Mononuclear cell (primary cell): ENCODE data around the gene DHX34. TPM values are rescaled to one million over a fixed set of nuclear protein-coding genes. Genes with fewer than 3 reads are reported as not detected.
"Not testable (repeated sequence)": the region's sequence is repeated elsewhere in the genome, so short reads cannot be mapped to it uniquely, and the experiment has no call there.

ENCODE experiments used
- H3K27me3 ChIP-seq: 2 replicates; pipeline ENCODE4 v1.6.0; 2011; ENCODE audit warnings: low read length, control low read depth; ENCODE audit not compliant: insufficient read depth
- H3K4me1 ChIP-seq: 2 replicates; pipeline ENCODE4 v1.5.1; 2011; ENCODE audit warnings: mild to moderate bottlenecking, low read length, control low read depth; ENCODE audit not compliant: insufficient read depth
- H3K4me3 ChIP-seq: 2 replicates; pipeline ENCODE4 v1.5.1; 2011; ENCODE audit warnings: mild to moderate bottlenecking, low read length, moderate library complexity
- H3K9me3 ChIP-seq: 2 replicates; pipeline ENCODE4 v1.5.1; 2011; ENCODE audit warnings: low read depth, mild to moderate bottlenecking, control low read depth, low read length
- total RNA-seq: library from RNA; depleted of rRNA; stranded (reverse); fragments of >200 nt; gene quantifications from one replicate; pipeline ENCODE4 v1.2.3, GENCODE V29; 2012

Gene DHX34
- total RNA-seq, 1 donor: 12.9 TPM

DNA sequence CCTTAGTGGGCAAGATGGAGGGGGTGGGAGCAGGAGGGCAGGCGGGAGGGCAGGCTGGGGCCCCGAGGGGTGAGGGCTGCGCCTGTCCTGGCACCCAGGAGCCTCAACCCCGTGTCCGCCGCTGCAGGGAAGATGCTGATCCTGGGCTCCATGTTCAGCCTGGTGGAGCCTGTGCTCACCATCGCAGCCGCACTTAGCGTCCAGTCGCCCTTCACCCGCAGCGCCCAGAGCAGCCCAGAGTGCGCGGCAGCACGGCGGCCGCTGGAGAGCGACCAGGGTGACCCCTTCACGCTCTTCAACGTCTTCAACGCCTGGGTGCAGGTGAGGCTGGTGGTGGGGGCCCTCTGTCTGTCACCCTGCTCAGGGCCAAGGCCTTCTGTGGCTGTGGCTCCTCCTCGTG, 23.5 kb downstream of the DHX34 start:
- no peaks in the 10 kb centered on the region for H3K27me3 ChIP-seq

DNA sequence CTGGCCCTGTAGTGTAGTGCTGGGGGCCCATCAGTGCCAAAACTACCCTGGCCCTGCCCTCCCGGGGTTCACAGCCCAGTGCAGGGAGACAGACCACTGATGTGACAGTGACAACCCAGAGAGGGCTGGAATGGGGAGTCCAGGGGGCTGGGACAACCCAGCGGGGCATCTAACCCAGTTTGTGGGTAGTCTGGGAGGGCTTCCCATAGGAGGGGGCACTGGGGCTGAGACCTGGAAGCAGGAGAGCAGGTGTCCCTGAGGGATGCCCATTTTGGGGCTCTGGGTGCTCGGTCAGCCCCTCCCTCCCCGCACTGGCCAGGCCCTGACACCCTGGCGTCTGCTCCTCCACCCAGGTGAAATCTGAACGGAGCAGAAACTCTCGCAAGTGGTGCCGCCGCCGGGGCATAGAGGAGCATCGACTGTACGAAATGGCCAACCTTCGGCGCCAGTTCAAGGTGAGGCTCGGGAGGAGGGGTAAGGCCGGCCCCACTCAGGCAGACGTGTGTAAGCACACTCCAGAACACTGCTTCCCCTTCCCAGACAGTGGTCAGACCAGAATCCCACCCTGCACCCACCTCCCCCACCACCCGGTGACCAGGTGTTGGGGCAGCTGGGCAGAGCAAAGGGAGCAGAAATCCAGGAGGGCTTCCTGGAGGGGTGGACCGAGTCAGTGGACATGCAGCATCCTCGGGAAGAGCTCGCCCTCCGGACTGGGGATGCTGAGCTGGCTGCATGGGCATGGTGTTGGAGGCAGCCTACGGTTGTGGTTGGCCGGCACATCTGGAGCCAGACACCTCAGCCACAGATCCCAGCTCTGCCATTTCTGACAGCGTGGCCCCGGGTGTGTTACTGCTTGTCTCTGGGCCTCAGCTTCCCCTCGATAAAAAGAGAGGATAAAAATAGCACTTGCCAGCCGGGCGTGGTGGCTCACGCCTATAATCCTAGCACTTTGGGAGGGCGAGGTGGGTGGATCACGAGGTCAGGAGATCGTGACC, 24.4 kb downstream of the DHX34 start:
- Histone ChIP-seq H3K27me3 (no peaks in the 10 kb centered on the region), H3K9me3 (no peaks in the 10 kb centered on the region), H3K4me3 (no peak overlapping the region), H3K4me1 (peaks cover 40% of the 10 kb centered on the region)

More for the DNA sequence above, 23.5 kb downstream of the DHX34 start:
- Histone ChIP-seq H3K9me3 (no peaks in the 10 kb centered on the region), H3K4me3 (no peak overlapping the region), H3K4me1 (peaks cover 40% of the 10 kb centered on the region)

DNA sequence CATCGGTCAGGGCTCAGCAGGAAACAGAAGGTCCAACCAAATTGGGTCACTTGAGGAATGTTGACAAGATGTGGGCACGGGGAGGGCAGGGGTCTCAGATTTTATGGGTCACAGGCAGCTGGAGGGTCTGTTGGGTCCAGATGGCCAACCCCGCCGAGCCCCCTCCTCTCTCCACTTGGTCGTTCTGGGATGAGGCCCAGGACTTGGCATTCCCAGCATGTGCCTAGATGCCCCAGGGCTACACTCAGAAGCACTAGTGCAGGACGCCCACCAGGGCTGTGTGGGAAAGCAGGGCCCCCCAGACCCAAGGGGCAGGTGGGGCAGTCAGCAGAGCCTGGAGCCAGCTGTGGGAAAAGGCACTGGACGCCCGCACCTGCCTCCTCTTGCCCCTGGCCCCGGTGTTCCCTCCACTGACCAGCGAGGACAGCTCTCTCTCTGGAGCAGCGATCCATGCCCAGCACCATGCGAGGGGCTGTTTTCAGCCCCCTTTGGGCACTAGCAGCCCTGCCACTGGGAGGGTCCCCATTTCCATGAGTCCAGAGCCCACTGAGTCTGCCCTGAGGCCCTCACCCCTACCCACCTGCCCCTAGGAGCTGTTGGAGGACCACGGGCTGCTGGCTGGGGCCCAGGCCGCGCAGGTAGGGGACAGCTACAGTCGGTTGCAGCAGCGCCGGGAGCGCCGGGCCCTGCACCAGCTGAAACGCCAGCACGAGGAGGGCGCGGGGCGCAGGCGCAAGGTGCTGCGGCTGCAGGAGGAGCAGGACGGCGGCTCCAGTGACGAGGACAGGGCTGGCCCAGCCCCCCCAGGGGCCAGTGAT, 26.0 kb downstream of the DHX34 start:
- H3K9me3 ChIP-seq: no peaks in the 10 kb centered on the region
- H3K4me3 ChIP-seq: no peak overlapping the region
- H3K27me3 ChIP-seq: no peaks in the 10 kb centered on the region
- H3K4me1 ChIP-seq: peaks cover 26% of the 10 kb centered on the region

DNA sequence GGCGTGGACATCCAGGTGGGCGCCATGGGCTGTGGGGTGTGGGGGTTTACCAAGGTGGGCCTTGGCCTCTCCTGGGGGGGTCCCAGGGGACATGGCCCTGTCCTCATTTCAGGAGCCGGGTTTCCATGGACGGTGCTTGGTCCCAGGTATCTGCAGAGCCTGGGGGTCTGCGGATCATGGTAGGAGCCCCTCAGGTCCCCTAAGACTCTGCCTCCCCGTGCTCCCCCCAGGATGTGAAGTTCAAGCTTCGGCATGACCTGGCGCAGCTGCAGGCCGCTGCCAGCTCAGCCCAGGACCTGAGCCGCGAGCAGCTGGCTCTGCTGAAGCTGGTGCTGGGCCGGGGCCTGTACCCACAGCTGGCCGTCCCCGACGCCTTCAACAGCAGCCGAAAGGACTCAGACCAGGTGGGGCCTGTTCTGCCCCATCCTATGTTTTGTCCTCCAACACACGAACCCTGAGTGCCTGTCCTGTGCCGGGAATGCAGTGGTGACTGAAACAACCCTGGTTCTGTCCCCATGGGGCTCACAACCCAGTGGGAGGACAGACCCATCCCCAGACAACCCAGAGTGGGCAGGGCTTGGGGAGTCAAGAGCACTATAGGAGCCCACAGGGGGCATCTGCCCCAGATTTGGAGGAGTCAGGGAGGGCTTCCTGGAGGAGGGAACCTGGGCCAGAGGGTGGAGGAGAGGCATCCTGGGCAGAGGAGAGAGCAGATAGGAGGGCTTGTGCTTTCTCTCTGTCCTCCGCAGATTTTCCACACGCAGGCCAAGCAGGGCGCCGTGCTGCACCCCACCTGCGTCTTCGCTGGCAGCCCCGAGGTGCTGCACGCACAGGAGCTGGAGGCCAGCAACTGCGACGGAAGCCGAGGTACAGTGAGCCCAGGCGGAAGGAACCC, 26.8 kb downstream of the DHX34 start:
- peaks cover 17% of the 10 kb centered on the region for H3K4me1 ChIP-seq
- H3K4me3 ChIP-seq: no peak overlapping the region
- H3K9me3 ChIP-seq: no peaks in the 10 kb centered on the region
- H3K27me3 ChIP-seq: no peaks in the 10 kb centered on the region

- Histone ChIP-seq H3K9me3 (no peaks in the 10 kb centered on the region), H3K4me3 (no peak overlapping the region), H3K27me3 (no peaks in the 10 kb centered on the region), H3K4me1 (peaks cover 17% of the 10 kb centered on the region)
These were observed 27.6 kb downstream of the DHX34 start for GRCh38 chr19:47376589-47377144.

- no peak overlapping the region for H3K4me3 ChIP-seq
- no peaks in the 10 kb centered on the region for H3K27me3 ChIP-seq
- H3K4me1 ChIP-seq: peaks cover 20% of the 10 kb centered on the region
- H3K9me3 ChIP-seq: no peaks in the 10 kb centered on the region
These were observed 28.1 kb downstream of the DHX34 start for GRCh38 chr19:47377208-47377701.

DNA sequence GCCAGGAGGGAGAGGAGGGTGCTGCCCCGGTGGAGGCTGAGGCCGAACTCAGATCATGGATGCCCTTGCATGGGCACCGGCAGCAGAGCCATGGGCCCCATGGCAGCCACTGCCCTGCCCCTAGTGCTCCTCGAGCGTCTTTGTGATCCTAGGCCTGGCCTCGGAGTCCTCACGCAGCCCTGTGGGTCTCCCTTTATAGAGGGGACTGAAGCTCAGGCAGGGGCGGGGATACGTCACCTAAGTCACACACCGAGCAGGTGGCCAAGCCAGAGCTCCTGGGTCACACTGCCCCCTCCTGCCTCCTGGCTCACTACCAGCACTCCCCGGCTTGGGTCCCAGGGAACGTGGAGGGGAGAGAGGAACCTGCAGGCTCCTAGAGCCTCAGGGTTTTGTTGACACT, 28.7 kb downstream of the DHX34 start:
- no peaks in the 10 kb centered on the region for H3K9me3 ChIP-seq
- H3K4me1 ChIP-seq: peaks cover 26% of the 10 kb centered on the region
- no peak overlapping the region for H3K4me3 ChIP-seq
- no peaks in the 10 kb centered on the region for H3K27me3 ChIP-seq

DNA sequence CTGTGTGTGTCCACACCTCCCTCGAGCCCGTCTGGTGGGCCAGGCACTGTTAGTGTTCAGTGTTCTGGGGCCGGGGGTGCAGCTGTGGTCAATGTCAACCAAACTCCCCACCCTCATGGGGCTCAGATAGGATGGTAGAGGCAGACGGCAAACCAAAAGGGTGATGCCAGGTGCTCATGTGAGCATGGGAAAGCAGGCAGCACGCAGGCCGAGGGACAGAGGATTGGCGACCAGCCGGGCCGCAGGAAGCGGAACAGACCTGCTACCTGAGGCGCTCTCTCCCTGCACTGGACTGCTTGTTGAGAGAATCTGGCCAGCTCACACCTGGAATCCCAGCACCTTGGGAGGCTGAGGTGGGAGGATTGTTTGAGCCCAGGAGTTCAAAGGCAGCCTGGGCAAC, 29.1 kb downstream of the DHX34 start:
- Histone ChIP-seq H3K4me3 (no peak overlapping the region), H3K9me3 (no peaks in the 10 kb centered on the region), H3K27me3 (no peaks in the 10 kb centered on the region), H3K4me1 (peaks cover 30% of the 10 kb centered on the region)

DNA sequence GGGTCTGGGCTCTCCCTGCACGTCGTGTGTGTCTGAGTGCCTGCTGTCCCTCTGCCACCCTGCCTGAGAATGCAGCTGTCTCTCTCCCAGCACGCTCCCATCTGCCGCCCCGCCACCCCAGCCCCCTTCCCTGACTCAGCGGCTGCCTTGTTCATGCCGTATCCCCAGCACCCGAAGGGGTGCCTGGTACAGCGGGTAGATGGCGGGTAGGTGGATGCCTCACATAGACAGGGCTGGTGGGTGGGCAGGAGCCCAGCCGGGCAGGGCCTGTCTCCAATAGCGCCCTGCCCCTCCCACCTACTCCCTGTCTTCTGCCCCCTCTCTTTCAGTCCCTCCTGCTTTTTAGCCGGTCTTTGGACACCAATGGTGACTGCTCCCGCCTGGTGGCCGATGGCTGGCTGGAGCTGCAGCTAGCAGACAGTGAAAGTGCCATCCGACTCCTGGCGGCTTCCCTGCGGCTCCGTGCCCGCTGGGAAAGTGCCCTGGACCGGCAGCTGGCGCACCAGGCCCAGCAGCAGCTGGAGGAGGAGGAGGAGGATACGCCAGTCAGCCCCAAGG, 30.3 kb downstream of the DHX34 start:
- H3K4me1 ChIP-seq: peaks cover 42% of the 10 kb centered on the region
- H3K9me3 ChIP-seq: no peaks in the 10 kb centered on the region
- H3K4me3 ChIP-seq: no peak overlapping the region

DNA sequence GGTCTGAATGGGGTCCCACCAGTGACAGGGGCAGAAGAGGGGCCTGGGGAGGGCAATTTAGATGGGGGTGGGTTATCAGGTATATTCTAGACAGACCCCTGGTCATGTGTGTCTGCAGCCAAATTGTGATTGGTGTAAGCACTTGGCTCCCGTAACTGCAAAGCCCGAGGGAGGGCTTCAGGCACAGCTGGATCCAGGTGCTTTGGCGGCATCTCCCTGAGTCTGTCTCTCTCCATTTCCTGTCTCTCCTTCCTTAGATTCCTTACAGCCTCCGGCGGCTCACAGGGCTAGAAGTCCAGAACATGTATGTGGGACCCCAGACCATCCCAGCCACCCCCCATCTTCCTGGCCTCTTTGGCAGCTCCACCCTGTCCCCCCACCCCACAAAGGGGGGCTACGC, 31.4 kb downstream of the DHX34 start:
- Histone ChIP-seq H3K4me1 (peaks cover 45% of the 10 kb centered on the region), H3K9me3 (no peaks in the 10 kb centered on the region), H3K4me3 (no peak overlapping the region), H3K27me3 (no peaks in the 10 kb centered on the region)

More for the DNA sequence above, 30.3 kb downstream of the DHX34 start:
- H3K27me3 ChIP-seq: no peaks in the 10 kb centered on the region

DNA sequence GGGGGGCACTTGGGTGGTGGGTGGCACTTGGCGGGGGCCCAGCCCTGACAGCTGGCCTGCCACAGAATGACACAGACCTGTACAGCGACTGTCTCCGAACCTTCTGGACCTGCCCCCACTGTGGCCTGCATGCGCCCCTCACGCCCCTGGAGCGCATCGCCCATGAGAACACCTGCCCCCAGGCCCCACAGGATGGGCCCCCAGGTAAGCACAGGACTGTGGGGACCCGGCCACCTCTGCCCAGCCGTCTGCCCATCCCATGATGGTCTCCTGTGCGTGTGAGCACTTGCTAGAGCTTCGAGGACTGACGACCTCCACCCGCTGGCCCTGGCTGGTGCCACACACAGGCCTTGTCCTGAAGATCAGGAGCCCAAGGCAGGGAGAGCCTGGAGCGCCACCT, 32.0 kb downstream of the DHX34 start:
- no peaks in the 10 kb centered on the region for H3K27me3 ChIP-seq
- no peak overlapping the region for H3K4me3 ChIP-seq
- no peaks in the 10 kb centered on the region for H3K9me3 ChIP-seq
- peaks cover 45% of the 10 kb centered on the region for H3K4me1 ChIP-seq

GRCh38 chr19:47381653-47382279, 32.7 kb downstream of the DHX34 start:
- H3K4me1 ChIP-seq: peaks cover 39% of the 10 kb centered on the region

GRCh38 chr19:47383890-47384289, 34.8 kb downstream of the DHX34 start:
- peaks cover 59% of the 10 kb centered on the region for H3K4me1 ChIP-seq
- not testable (repeated sequence) for H3K9me3 ChIP-seq, H3K27me3 ChIP-seq, H3K4me3 ChIP-seq

More at GRCh38 chr19:47381653-47382279, 32.7 kb downstream of the DHX34 start:
- Histone ChIP-seq H3K27me3 (no peaks in the 10 kb centered on the region), H3K9me3 (no peaks in the 10 kb centered on the region), H3K4me3 (no peak overlapping the region)
